Stimulated activated CD4-positive, alpha-beta T cell treated with anti-CD3 and anti-CD28 coated beads, Interleukin-4, amount 100 ng/mL, for 1 hour (primary cell): ENCODE measurements around the gene SLC25A34.

Experiments used
- DNase-seq: peaks from one replicate; pipeline ENCODE4 v3.0.0-alpha.2; 2020

SLC25A34 gene

DNA sequence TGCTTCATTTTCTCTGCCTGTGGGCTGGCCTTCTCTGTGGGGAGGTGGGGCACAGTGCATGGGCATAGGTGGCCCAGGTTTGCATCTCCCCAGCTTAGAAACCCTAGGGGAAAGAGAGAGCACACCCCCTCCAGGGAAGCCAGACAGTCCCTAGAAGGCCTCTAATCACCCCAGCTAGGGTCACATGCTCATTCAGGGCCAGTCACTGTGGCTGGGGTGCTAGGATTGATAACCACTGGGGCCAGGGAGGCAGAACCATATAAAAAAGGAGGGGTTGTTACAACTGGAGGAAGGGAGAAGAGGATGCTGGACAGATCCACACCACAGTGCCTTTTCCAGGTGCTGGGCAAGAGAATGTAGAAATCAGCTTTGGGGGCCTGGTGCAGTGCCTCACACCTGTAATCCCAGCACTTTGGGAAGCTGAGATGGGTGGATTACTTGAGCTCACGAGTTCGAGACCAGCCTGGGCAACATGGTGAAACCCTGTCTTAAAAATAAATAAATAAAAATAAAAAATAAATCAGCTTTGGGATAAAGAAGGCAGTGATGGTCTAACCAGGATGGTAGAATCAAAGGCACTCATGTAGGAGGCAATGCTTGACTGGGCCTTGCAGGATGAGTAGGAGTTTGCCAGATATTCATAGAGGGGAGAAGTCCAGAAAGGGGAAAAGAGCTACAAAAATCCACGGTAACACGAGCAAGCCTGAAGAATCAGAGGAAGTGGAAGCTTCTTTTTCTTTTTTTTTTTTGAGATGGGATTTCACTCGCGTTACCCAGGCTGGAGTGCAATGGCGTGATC is 42.0 kb downstream of the SLC25A34 start:
- no peak for DNase-seq

DNA sequence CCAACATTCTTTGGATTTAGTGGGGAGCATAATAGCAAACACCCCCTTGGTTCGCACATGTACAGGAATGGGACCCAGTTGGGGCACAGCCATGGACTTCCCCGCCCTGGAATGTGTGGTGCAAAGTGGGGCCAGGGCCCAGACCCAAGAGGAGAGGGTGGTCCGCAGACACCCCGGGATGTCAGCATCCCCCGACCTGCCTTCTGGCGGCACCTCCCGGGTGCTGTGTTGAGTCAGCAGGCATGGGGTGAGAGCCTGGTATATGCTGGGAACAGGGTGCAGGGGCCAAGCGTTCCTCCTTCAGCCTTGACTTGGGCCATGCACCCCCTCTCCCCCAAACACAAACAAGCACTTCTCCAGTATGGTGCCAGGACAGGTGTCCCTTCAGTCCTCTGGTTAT is 49.6 kb downstream of the SLC25A34 start:
- no peak for DNase-seq

DNA sequence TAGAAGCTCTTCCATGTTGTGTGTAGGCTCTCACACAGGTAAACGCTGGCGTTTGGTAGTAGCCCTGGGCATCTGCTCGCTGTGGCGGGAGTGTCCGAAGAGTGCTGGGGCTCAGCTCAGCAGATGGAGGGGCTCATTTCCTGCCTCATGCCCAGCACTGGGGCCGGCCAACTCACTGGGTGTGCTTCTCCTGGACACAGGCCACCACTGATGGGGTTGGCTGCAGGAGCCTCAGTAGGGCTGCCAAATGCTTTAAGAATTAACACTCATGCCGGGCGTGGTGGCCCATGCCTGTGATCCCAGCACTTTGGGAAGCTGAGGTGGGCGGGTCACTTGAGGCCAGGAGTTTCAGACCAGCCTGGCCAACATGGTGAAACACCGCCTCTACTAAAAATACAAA is 50.5 kb downstream of the SLC25A34 start:
- no peak for DNase-seq

DNA sequence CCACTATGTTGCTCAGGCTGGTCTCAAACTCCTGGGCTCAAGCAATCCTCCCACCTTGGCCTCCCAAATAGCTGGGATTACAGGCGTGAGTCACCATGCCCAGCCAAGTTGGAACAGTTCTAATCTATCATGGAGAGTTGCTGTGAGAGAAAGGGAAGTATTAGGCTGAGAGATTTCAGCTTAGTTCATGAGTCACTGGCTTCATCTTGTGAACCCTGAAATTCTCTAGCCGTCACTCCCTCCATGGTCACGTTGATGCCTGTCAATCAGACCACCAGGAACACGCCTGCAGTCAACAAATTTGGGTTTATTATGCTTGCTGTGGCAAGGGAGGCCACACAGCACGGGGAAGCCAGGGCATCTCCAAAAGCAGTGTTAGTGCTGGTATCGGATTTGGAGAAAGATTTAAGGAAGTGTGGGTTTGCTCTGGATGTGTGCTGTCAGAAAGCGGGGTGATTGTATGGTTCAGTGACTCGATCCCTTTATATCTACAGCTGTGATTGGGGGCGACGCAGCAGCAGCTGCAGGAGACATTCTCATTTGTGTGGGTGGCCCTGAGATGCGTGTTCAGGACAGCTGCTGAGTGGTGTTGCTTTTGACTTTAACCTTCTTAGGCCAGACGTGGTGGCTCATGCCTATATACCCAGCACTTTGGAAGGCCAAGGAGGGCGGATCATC is 52.7 kb downstream of the SLC25A34 start:
- no peak for DNase-seq
